Epithelial cell of proximal tubule (primary cell): ENCODE data around the gene TEX264. TPM values are rescaled to one million over a fixed set of nuclear protein-coding genes. Genes with fewer than 3 reads are reported as not detected.

Experiments
- DNase-seq: peaks from one replicate; pipeline ENCODE4 v3.0.0-alpha.2; 2011; ENCODE audit warnings: low read depth
- H3K4me3 ChIP-seq: 2 replicates; pipeline ENCODE4 v1.5.1; 2011; ENCODE audit warnings: low read depth, mild to moderate bottlenecking, low read length
- CTCF ChIP-seq: conservative IDR thresholded peaks from 2 replicates; pipeline ENCODE4 v1.5.1; 2012; ENCODE audit warnings: low read depth, mild to moderate bottlenecking, low read length
- total RNA-seq: library from RNA; depleted of rRNA; stranded (reverse); fragments of >200 nt; gene quantifications from 2 replicates; pipeline ENCODE4 v1.2.3, GENCODE V29; 2015

Gene TEX264
- total RNA-seq, 1 donor from 2014 or later: 55.3 TPM

GRCh38 chr3:51698209-51698608, 27.2 kb downstream of the TEX264 start:
- DNase-seq: no peak
- H3K4me3 ChIP-seq: no peak overlapping the region
- TF ChIP-seq CTCF: no peak

GRCh38 chr3:51700403-51700802, 29.4 kb downstream of the TEX264 start:
- DNase-seq: no peak
- no peak overlapping the region for H3K4me3 ChIP-seq
- TF ChIP-seq CTCF: no peak

GRCh38 chr3:51702156-51702555, 31.1 kb downstream of the TEX264 start:
- TF ChIP-seq CTCF: no peak
- no peak overlapping the region for H3K4me3 ChIP-seq
- no peak for DNase-seq

GRCh38 chr3:51703068-51703760, 32.2 kb downstream of the TEX264 start:
- no peak for DNase-seq
- no peak for TF ChIP-seq CTCF
- no peak overlapping the region for H3K4me3 ChIP-seq

- DNase-seq: no peak
- H3K4me3 ChIP-seq: no peak overlapping the region
- no peak for TF ChIP-seq CTCF
These were observed 32.9 kb downstream of the TEX264 start for GRCh38 chr3:51703761-51704510.

- TF ChIP-seq CTCF: no peak
- H3K4me3 ChIP-seq: no peak overlapping the region
- no peak for DNase-seq
These were observed 33.5 kb downstream of the TEX264 start for GRCh38 chr3:51704511-51704950.
